Measurements from ENCODE around the gene FSTL3.

DNA sequence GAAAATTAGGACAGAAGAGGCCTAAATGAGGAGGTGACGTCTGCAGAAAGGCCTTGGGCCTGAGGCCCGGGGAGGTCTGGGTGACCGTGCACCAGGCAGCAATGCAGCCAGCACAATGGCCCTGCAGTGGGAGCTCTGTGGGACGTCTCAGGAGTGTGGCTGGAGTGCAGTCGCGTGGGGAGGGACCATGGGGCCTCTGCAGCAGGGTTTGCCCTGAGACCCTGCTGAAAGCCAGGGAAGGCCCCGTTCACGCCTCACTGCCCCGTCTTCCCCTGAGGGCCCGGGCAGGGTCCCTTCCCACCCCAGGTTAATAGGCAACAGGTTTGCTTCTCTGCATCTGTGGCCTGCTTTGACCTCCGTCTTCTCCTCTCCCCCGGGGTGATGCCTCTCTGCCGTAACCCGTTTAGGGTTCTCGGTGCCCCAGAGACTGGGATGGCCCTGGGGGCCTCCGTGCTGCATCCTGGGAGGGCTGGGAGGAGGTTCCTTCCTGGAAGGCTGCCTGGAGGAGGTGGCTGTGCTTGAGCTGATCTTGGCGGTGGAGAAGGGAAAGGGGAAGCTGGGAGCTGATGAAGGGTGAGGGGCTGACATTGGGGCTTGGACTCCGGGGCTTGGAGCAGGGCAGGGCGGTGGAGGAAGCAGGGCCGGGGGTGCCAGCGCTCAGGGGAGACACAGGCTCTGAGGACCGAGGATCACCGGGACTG is 42.2 kb downstream of the FSTL3 start:
- TF ChIP-seq TBP (CRISPR knock-in tag; IDR thresholded peaks at IDR 0.05) (no peak), CTCF (CRISPR knock-in tag; IDR thresholded peaks at IDR 0.05) (no peak), RFX5 (IDR thresholded peaks at IDR 0.05; ENCODE audit: low read depth, low read length) (no peak), FOXK2 (IDR thresholded peaks at IDR 0.05) (no peak), SMAD1 (CRISPR knock-in tag; IDR thresholded peaks at IDR 0.05; ENCODE audit: borderline replicate concordance, low read depth) (no peak), NONO (IDR thresholded peaks at IDR 0.05) (no peak), NONO (CRISPR knock-in tag; conservative IDR thresholded peaks at IDR 0.05) (no peak), FOSL2 (CRISPR knock-in tag; IDR thresholded peaks at IDR 0.05) (no peak), REST (IDR thresholded peaks at IDR 0.05; ENCODE audit: borderline replicate concordance in 1 of 2, low read depth in 1 of 2, low read length in 2 of 2) (no peak), EP300 (IDR thresholded peaks at IDR 0.05; ENCODE audit: low read depth in 2 of 2, low read length in 2 of 2) (no peak), EP300 (CRISPR knock-in tag; IDR thresholded peaks at IDR 0.05; ENCODE audit: borderline replicate concordance) (no peak), CREB1 (IDR thresholded peaks at IDR 0.05) (no peak), CREB1 (CRISPR knock-in tag; IDR thresholded peaks at IDR 0.05) (no peak), POLR2A (IDR thresholded peaks at IDR 0.05; ENCODE audit: insufficient read depth in 1 of 2, low read depth in 2 of 2, low read length in 2 of 2) (no peak), BCL6 (CRISPR knock-in tag; IDR thresholded peaks at IDR 0.05) (no peak)

Data from HepG2 (cell line).